BLaER1 treated with 17β-estradiol and CSF1 and Interleukin-3, amounts not matched to agents 10 nM and 100 nM (cell line): ENCODE measurements around the gene SPRN.
"Not testable (repeated sequence)": the region's sequence is repeated elsewhere in the genome, so short reads cannot be mapped to it uniquely, and the experiment has no call there.

Experiments
- H3K27ac ChIP-seq, 11 experiments: shearing (Covaris generic); formaldehyde crosslinking; 2 replicates each; pipeline ENCODE4 v1.8.1; 2022
- H3K27me3 ChIP-seq, 11 experiments: shearing (Covaris generic); formaldehyde crosslinking; 2 replicates each; pipeline ENCODE4 v1.8.1; 2022
- H3K36me3 ChIP-seq, 11 experiments: shearing (Covaris generic); formaldehyde crosslinking; 2 replicates each; pipeline ENCODE4 v1.8.1; 2022
- H3K4me1 ChIP-seq, 10 experiments: shearing (Covaris generic); formaldehyde crosslinking; 2 replicates each; pipeline ENCODE4 v1.8.1; 2022
- H3K4me2 ChIP-seq, 11 experiments: shearing (Covaris generic); formaldehyde crosslinking; 2 replicates each; pipeline ENCODE4 v1.8.1; 2022
- H3K4me3 ChIP-seq, 10 experiments: shearing (Covaris generic); formaldehyde crosslinking; 2 replicates each; pipeline ENCODE4 v1.8.1; 2022
- H3K9ac ChIP-seq, 11 experiments: shearing (Covaris generic); formaldehyde crosslinking; 2 replicates each; pipeline ENCODE4 v1.8.1; 2022
- H3K9me3 ChIP-seq, 11 experiments: shearing (Covaris generic); formaldehyde crosslinking; replicated peaks in 1 of 11; 2 replicates each; pipeline ENCODE4 v1.8.1; 2022
- H4K20me1 ChIP-seq, 11 experiments: shearing (Covaris generic); formaldehyde crosslinking; 2 replicates each; pipeline ENCODE4 v1.8.1; 2022
- Cebpa-rat ChIP-seq, 11 experiments: shearing (Covaris generic); IDR thresholded peaks; 2 replicates each; pipeline ENCODE4 v1.8.1; 2022

The SPRN gene

GRCh38 chr10:133442967-133443924 lies 18.8 kb upstream of the SPRN start:
- Histone ChIP-seq H3K27ac (no peak overlapping the region), H3K36me3 (peaks cover 0 to 3% (median 0%) of the 10 kb centered on the region in 11 experiments; a peak in 1 of 22 replicates), H3K4me1 (peaks cover 9 to 18% (median 13%) of the 10 kb centered on the region in 10 experiments; a peak in 19 of 20 replicates), H3K9ac (no peak overlapping the region), H4K20me1 (peaks cover 0 to 4% (median 0%) of the 10 kb centered on the region in 11 experiments; a peak in 2 of 22 replicates), H3K9me3 (peaks cover 37 to 45% (median 42%) of the 10 kb centered on the region in 11 experiments), H3K4me3 (no peak overlapping the region), H3K4me2 (peak overlapping the region in 10 of 11 experiments; percentile 32 to 75 (median 60); a peak in 12 of 22 replicates), H3K27me3 (no peaks in the 10 kb centered on the region)
- no peak for TF ChIP-seq Cebpa-rat (IDR thresholded peaks at IDR 0.05)

DNA sequence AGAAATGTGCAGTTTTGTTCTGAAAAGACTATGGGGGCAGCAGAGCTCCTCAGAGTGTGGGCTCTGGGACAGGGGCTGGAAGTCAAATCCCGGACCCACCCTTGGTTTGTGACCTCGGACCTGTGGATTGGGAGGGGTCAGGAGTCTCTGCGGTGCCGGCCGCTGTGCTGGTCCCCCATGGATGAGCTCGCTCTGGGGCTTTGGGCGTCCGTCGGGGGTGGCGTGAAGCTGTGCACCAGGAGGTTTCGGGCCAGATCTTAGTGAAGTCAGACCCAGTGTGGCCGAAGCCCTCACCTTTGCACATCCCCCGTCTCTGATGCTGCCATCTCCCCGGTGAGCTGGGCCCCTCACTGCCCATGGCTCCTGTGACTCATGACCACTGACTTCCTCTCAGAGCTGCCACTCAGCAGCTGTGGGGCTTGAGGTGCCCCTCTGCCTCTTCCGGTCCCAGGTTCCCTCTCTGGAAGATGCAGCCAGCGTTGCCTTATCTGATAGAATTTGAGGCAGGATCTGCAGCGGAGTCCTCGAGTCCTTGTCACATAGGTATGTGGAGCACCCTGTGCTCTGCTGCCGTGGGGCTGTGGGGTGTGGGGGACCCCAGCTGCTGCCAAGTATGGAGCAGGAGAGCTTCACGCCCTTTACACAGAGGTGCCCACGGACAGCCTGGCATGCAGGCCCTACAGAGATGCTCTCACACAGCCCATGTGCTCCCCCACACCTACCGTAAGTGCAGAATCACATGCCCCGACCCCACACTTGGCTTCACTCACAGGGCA lies 18.0 kb upstream of the SPRN start:
- TF ChIP-seq Cebpa-rat (IDR thresholded peaks at IDR 0.05), result no peak
- Histone ChIP-seq H4K20me1 (peaks cover 0 to 4% (median 0%) of the 10 kb centered on the region in 11 experiments; a peak in 2 of 22 replicates), H3K27ac (no peak overlapping the region), H3K9me3 (peaks cover 29 to 36% (median 33%) of the 10 kb centered on the region in 11 experiments), H3K9ac (no peak overlapping the region), H3K27me3 (no peaks in the 10 kb centered on the region), H3K4me1 (peaks cover 9 to 18% (median 13%) of the 10 kb centered on the region in 10 experiments; a peak in 19 of 20 replicates), H3K4me3 (no peak overlapping the region), H3K36me3 (peaks cover 0 to 3% (median 0%) of the 10 kb centered on the region in 11 experiments; a peak in 1 of 22 replicates), H3K4me2 (peak overlapping the region; percentile 15 to 75 (median 57); a peak in 20 of 22 replicates)

DNA sequence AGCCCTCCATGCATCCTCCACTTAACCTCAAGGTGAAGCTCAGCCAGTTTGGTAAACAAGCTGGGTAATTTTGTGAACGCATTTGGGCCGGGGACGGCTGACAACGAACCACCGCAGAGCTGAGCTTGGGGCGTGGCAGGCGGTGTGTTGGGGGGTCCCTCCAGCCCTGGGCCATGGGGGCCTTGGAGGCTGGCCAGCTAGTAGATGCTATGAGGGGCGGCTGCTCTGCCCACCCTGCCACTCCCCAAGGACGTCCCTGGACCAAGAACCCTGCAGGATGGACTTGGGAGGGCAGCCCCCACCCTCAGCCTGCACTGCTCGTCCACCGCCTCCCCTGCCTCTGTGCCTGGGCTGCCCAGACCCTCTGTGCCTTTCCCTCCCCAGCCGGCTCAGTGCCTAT lies 17.4 kb upstream of the SPRN start:
- H3K4me3 ChIP-seq, result no peak overlapping the region
- no peak overlapping the region for H3K27ac ChIP-seq
- no peak for TF ChIP-seq Cebpa-rat (IDR thresholded peaks at IDR 0.05)
- peaks cover 0 to under 1% (median 0%) of the 10 kb centered on the region in 11 experiments; a peak in 1 of 22 replicates for H3K36me3 ChIP-seq
- H3K9me3 ChIP-seq, result peaks cover 23 to 30% (median 27%) of the 10 kb centered on the region in 11 experiments
- no peak overlapping the region for H3K9ac ChIP-seq
- H3K4me1 ChIP-seq, result peaks cover 9 to 18% (median 13%) of the 10 kb centered on the region in 10 experiments; a peak in 19 of 20 replicates
- peak overlapping the region in 7 of 11 experiments; percentile 15 to 75 (median 68); a peak in 12 of 22 replicates for H3K4me2 ChIP-seq
- no peaks in the 10 kb centered on the region for H3K27me3 ChIP-seq
- peaks cover 0 to 4% (median 0%) of the 10 kb centered on the region in 11 experiments; a peak in 2 of 22 replicates for H4K20me1 ChIP-seq

GRCh38 chr10:133441356-133441755 lies 16.9 kb upstream of the SPRN start:
- Histone ChIP-seq H3K4me1 (peaks cover 9 to 18% (median 13%) of the 10 kb centered on the region in 10 experiments; a peak in 19 of 20 replicates), H3K9me3 (peaks cover 18 to 26% (median 23%) of the 10 kb centered on the region in 11 experiments)
- not testable (repeated sequence) for H3K4me3 ChIP-seq, H3K27ac ChIP-seq, H3K36me3 ChIP-seq, H3K9ac ChIP-seq, H3K4me2 ChIP-seq, H4K20me1 ChIP-seq, H3K27me3 ChIP-seq

DNA sequence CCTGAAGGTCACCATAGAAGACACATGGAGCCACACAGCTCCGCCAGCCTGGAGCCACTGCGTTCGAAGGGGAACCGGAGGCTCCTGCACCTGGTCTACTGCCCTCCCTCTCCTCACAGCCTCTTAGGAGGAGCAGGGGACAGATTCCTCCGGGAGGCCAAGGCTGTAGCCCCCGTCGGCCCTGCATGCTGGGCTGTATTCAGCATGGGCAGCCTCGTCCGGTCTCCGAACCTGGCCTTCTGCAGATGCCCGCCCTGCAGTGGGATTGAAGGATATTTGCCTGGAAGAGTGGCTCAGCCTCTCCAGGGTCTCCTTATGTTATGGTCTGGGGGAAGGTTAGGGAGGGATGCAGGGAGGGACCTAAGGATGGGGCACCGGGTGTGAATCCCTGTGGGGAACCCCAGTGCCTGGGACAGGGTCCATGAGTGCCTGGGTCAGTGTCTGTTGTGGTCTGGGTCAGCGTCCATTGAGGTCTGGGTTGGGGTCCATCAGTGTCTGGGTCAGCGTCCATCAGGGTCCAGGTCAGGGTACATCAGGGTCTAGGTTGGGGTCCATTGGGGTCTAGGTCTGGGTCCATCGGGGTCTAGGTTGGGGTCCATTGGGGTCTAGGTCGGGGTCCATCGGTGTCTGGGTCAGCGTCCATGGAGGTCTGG lies 16.3 kb upstream of the SPRN start:
- Histone ChIP-seq H3K27me3 (no peaks in the 10 kb centered on the region), H4K20me1 (peaks cover 0 to 4% (median 0%) of the 10 kb centered on the region in 11 experiments; a peak in 2 of 22 replicates), H3K9ac (no peak overlapping the region), H3K4me2 (no peak overlapping the region), H3K4me1 (peaks cover 9 to 18% (median 13%) of the 10 kb centered on the region in 10 experiments; a peak in 19 of 20 replicates), H3K4me3 (no peak overlapping the region), H3K9me3 (peaks cover 13 to 20% (median 17%) of the 10 kb centered on the region in 11 experiments), H3K36me3 (no peaks in the 10 kb centered on the region), H3K27ac (no peak overlapping the region)
- no peak for TF ChIP-seq Cebpa-rat (IDR thresholded peaks at IDR 0.05)

- no peak overlapping the region for H3K9ac ChIP-seq
- H3K4me3 ChIP-seq, result no peak overlapping the region
- no peak overlapping the region for H3K27ac ChIP-seq
- no peak for TF ChIP-seq Cebpa-rat (IDR thresholded peaks at IDR 0.05)
- no peaks in the 10 kb centered on the region for H3K36me3 ChIP-seq
- H3K9me3 ChIP-seq, result peaks cover 5 to 10% (median 7%) of the 10 kb centered on the region in 11 experiments; a peak in 21 of 22 replicates
- H3K4me2 ChIP-seq, result no peak overlapping the region
- H4K20me1 ChIP-seq, result peaks cover 0 to 4% (median 0%) of the 10 kb centered on the region in 11 experiments; a peak in 2 of 22 replicates
- H3K4me1 ChIP-seq, result peaks cover 9 to 18% (median 13%) of the 10 kb centered on the region in 10 experiments; a peak in 19 of 20 replicates
- no peaks in the 10 kb centered on the region for H3K27me3 ChIP-seq
Measured at GRCh38 chr10:133439517-133440461, 15.4 kb upstream of the SPRN start.

- Histone ChIP-seq H3K27me3 (no peaks in the 10 kb centered on the region), H3K4me3 (no peak overlapping the region), H3K9ac (no peak overlapping the region), H3K4me2 (no peak overlapping the region), H3K36me3 (no peaks in the 10 kb centered on the region), H4K20me1 (peaks cover 0 to 4% (median 0%) of the 10 kb centered on the region in 11 experiments; a peak in 2 of 22 replicates), H3K4me1 (peaks cover 9 to 18% (median 13%) of the 10 kb centered on the region in 10 experiments; a peak in 19 of 20 replicates), H3K27ac (no peak overlapping the region), H3K9me3 (peaks cover 0 to 3% (median 0%) of the 10 kb centered on the region in 11 experiments; a peak in 2 of 22 replicates)
- no peak for TF ChIP-seq Cebpa-rat (IDR thresholded peaks at IDR 0.05)
Measured at GRCh38 chr10:133438711-133439273, 14.4 kb upstream of the SPRN start.

GRCh38 chr10:133432789-133433188 lies 8.4 kb upstream of the SPRN start:
- not testable (repeated sequence) for H3K36me3 ChIP-seq, H3K4me2 ChIP-seq, H3K27ac ChIP-seq, H3K4me3 ChIP-seq, H3K9ac ChIP-seq, H3K4me1 ChIP-seq, H4K20me1 ChIP-seq, H3K27me3 ChIP-seq
- peaks cover 8 to 10% (median 9%) of the 10 kb centered on the region in 11 experiments; a peak in 21 of 22 replicates for H3K9me3 ChIP-seq

- not testable (repeated sequence) for H3K27ac ChIP-seq, H3K27me3 ChIP-seq, H3K4me1 ChIP-seq, H3K4me2 ChIP-seq, H3K36me3 ChIP-seq, H4K20me1 ChIP-seq, H3K4me3 ChIP-seq, H3K9ac ChIP-seq
- H3K9me3 ChIP-seq, result peaks cover 8 to 10% (median 9%) of the 10 kb centered on the region in 11 experiments; a peak in 21 of 22 replicates
Measured at GRCh38 chr10:133431888-133432613, 7.6 kb upstream of the SPRN start.

DNA sequence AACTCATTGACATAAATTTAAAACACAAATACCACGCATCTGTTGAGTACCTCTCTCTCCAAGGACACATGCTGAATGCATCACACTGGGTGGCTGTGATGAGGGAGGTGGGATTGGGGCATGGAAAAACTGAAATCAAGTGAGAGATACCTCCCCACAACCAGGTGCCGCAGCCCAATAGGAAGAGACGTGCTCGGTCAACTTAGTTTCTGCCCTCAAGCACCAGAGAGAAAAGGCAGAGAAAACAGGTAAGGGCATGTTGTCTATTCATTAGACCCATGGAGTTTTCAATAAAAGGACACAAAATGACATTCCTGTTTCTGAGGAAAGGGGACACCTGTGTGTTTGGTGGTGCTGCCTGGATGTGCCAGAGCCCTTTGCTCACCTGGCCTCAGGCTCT lies 5.1 kb upstream of the SPRN start:
- H3K4me2 ChIP-seq, H4K20me1 ChIP-seq, H3K9ac ChIP-seq, H3K4me3 ChIP-seq, H3K27ac ChIP-seq, H3K36me3 ChIP-seq, H3K9me3 ChIP-seq, H3K4me1 ChIP-seq, H3K27me3 ChIP-seq: not testable (repeated sequence)
